ENCODE measurements around the gene SH3BGRL3. TPM values are rescaled to one million over a fixed set of nuclear protein-coding genes. Genes with fewer than 3 reads are reported as not detected.

The SH3BGRL3 gene
- total RNA-seq, 4 donors from 2014 or later, result 53.5 to 104 (median 92.8) TPM

- 97% methylated on average over 5 of the region's 5 CpGs for WGBS
- no peaks in the 10 kb centered on the region for H3K36me3 ChIP-seq
- TF ChIP-seq CTCF (IDR thresholded peaks at IDR 0.05), result no peak
- no peak for TF ChIP-seq POLR2AphosphoS5 (IDR thresholded peaks at IDR 0.05)
- no peak overlapping the region for H3K4me3 ChIP-seq
- peaks cover 11% of the 10 kb centered on the region for H3K27me3 ChIP-seq
- no peaks in the 10 kb centered on the region for H3K9me3 ChIP-seq
- H3K4me1 ChIP-seq, result peaks cover 2% of the 10 kb centered on the region
- DNase-seq (ENCODE audit: low spot score in 2 of 2), result no peak
- no peak overlapping the region for H3K27ac ChIP-seq
These were observed 50.4 kb downstream of the SH3BGRL3 start for GRCh38 chr1:26330276-26330675.

Other genes starting within 250 kb of the SH3BGRL3 start
- 1 to 10 TPM in 2 of 4 donors, under 1 TPM in 2; 0.15 to 2.0 (median 1.1) TPM for gene SLC30A2, start 234.0 kb upstream of the SH3BGRL3 start, total RNA-seq
- gene TRIM63, start 212.5 kb upstream of the SH3BGRL3 start, total RNA-seq, result 1 to 10 TPM in 3 of 4 donors, under 1 TPM in 1; 0.42 to 2.4 (median 1.5) TPM
- gene PDIK1L, start 168.3 kb upstream of the SH3BGRL3 start, total RNA-seq, result 10 to 100 TPM in 2 of 4 donors, 1 to 10 TPM in 2; 9.1 to 14.1 (median 10.0) TPM
- gene FAM110D, start 121.0 kb upstream of the SH3BGRL3 start, total RNA-seq, result 1 to 10 TPM; 2.4 to 3.6 (median 2.7) TPM
- gene C1orf232, start 111.1 kb upstream of the SH3BGRL3 start, total RNA-seq, result not detected
- gene ZNF593, start 110.2 kb upstream of the SH3BGRL3 start, total RNA-seq, result 10 to 100 TPM; 15.3 to 53.4 (median 28.3) TPM
- gene ZNF593OS, start 108.3 kb upstream of the SH3BGRL3 start, total RNA-seq, result not detected
- gene CNKSR1, start 102.6 kb upstream of the SH3BGRL3 start, total RNA-seq, result 10 to 100 TPM; 45.6 to 91.2 (median 53.7) TPM
- not detected for gene CATSPER4, start 89.5 kb upstream of the SH3BGRL3 start, total RNA-seq
- gene CEP85, start 45.9 kb upstream of the SH3BGRL3 start, total RNA-seq, result 10 to 100 TPM; 18.2 to 27.8 (median 18.7) TPM
- gene UBXN11, start 26.6 kb downstream of the SH3BGRL3 start, total RNA-seq, result 10 to 100 TPM in 2 of 4 donors, 1 to 10 TPM in 2; 3.2 to 19.1 (median 9.1) TPM
- gene CD52, start 37.9 kb downstream of the SH3BGRL3 start, total RNA-seq, result 10 to 100 TPM in 1 of 4 donors, 1 to 10 TPM in 3; 2.3 to 11.4 (median 9.9) TPM
- gene CRYBG2, start 74.0 kb downstream of the SH3BGRL3 start, total RNA-seq, result 10 to 100 TPM; 47.8 to 96.9 (median 62.8) TPM
- not detected for gene ZNF683, start 92.7 kb downstream of the SH3BGRL3 start, total RNA-seq
- not detected for gene LIN28A, start 130.7 kb downstream of the SH3BGRL3 start, total RNA-seq
- 10 to 100 TPM; 35.6 to 55.8 (median 45.3) TPM for gene DHDDS, start 152.2 kb downstream of the SH3BGRL3 start, total RNA-seq
- 100 to 1,000 TPM; 101 to 194 (median 146) TPM for gene HMGN2, start 192.4 kb downstream of the SH3BGRL3 start, total RNA-seq
- 10 to 100 TPM; 37.8 to 50.9 (median 43.7) TPM for gene RPS6KA1, start 249.7 kb downstream of the SH3BGRL3 start, total RNA-seq